ENCODE measurements around the gene LCNL1. TPM values are rescaled to one million over a fixed set of nuclear protein-coding genes. Genes with fewer than 3 reads are reported as not detected.

LCNL1 gene
- total RNA-seq, 1 donor from 2014 or later, result 0.45 TPM

DNA sequence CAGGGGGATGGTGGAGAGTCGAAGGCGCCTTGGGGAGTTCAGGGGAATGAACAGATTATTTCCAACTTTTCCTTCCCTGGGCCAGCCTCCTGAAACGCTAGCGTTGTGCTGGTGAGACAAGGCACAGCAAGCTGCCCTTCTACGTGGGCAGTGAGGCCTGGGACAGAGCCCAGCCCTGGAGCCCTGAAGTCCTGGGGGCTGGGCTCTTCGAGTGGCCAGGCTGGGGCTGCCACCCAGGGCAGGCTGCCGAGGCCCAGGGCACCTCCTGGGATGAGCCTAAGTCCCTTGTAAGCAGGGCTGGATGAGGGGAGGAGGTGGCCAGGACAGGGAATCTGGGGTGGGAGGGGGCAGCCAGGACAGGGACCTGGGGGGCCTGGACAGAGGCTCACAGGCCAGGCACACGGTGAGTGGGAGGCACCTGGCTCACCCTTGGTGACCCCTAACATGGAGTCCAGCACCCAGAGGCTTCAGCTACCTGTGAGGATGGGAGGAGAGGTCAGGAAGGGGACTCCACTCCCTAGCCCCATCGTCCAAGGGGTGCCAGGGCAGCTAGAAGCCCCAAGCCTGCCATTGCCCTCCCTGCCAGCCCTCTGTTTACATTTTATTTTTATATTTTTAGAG, 32.0 kb upstream of the LCNL1 start:
- no peaks in the 10 kb centered on the region for H3K9me3 Mint-ChIP-seq (ENCODE audit: unreplicated experiment)
- Histone ChIP-seq H3K9ac (ENCODE audit: low read length) (peak overlapping the region; percentile 72), H3K9me3 (ENCODE audit: insufficient read depth, low read depth, low read length) (no peaks in the 10 kb centered on the region), H3K36me3 (ENCODE audit: insufficient read depth, low read length) (no peaks in the 10 kb centered on the region), H3K79me2 (ENCODE audit: insufficient read depth, low read length) (no peaks in the 10 kb centered on the region), H2AFZ (ENCODE audit: low read depth, low read length) (peak overlapping the region; percentile 98), H3K4me2 (ENCODE audit: low read length) (peak overlapping the region; percentile 93), H4K20me1 (ENCODE audit: insufficient read depth, low read length) (no peaks in the 10 kb centered on the region), H3K27me3 (ENCODE audit: insufficient read depth, low read length) (no peaks in the 10 kb centered on the region), H3K4me3 (ENCODE audit: insufficient read depth, low read depth, low read length) (no peak overlapping the region), H3K27ac (ENCODE audit: low read depth, low read length) (no peak overlapping the region), H3K4me1 (ENCODE audit: insufficient read depth, low read length) (peaks cover 7% of the 10 kb centered on the region)
- TF ChIP-seq, protein P1, sequence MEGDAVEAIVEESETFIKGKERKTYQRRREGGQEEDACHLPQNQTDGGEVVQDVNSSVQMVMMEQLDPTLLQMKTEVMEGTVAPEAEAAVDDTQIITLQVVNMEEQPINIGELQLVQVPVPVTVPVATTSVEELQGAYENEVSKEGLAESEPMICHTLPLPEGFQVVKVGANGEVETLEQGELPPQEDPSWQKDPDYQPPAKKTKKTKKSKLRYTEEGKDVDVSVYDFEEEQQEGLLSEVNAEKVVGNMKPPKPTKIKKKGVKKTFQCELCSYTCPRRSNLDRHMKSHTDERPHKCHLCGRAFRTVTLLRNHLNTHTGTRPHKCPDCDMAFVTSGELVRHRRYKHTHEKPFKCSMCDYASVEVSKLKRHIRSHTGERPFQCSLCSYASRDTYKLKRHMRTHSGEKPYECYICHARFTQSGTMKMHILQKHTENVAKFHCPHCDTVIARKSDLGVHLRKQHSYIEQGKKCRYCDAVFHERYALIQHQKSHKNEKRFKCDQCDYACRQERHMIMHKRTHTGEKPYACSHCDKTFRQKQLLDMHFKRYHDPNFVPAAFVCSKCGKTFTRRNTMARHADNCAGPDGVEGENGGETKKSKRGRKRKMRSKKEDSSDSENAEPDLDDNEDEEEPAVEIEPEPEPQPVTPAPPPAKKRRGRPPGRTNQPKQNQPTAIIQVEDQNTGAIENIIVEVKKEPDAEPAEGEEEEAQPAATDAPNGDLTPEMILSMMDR (IDR thresholded peaks at IDR 0.05; ENCODE audit: insufficient read depth, low read depth, low read length), result no peak
- TF ChIP-seq EZH2 (IDR thresholded peaks at IDR 0.05; ENCODE audit: insufficient read depth, low read length), result no peak
- FAIRE-seq (no peak), DNase-seq (ENCODE audit: low read depth) (no peak)
- H3K36me3 Mint-ChIP-seq (ENCODE audit: low read depth, unreplicated experiment), result no peaks in the 10 kb centered on the region
- no peaks in the 10 kb centered on the region for H3K4me1 Mint-ChIP-seq (ENCODE audit: low read depth, unreplicated experiment)
- peak overlapping the region; percentile 40 for H3K4me3 Mint-ChIP-seq (ENCODE audit: unreplicated experiment)
- peaks cover 7% of the 10 kb centered on the region for H3K27me3 Mint-ChIP-seq (ENCODE audit: low read depth, unreplicated experiment)
- no peak overlapping the region for H3K27ac Mint-ChIP-seq (ENCODE audit: unreplicated experiment)

DNA sequence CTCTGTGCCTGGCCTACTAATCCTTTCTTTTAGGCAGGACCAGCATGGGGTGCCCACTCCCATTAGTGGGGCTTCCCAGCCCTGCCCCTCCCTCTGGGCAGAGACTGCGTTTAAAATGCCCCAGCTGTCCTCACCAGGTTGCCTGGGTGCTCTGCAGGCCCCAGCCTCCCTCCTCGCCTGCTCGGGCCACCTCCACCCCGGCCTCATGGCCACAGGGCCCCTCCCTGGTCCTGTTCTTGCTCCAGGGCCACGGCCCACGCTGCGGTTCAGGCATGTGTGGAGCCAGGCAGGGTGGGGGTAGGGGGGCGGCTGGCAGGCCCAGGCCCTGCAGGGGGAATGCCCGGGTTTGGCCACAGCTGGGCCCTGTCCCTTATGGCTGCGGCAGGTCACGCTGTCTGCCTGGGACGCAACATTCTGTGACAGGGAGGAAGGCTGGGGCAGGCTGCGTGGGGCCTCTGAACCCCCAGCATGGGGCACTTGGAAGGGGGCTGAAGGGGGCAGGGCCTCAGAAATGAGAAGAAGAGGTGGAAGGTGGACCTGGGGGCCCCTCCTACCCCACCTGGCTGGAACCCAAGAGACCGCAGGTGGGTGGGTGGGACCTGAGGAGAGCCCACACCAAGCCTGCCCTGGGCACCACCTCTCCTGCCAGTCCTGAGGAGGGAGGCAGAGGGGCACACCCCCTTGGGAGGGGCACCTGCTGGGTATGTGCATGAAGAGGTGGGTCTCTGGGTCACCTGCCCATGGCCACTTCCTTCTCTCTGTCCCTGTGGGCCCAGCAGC, 31.1 kb upstream of the LCNL1 start, which contains the start of gene LCN12:
TSS of gene LCN12 (plus strand) at position 733 of the 780 bp plus-strand sequence. CDS start 55 bp downstream, outside the sequence.
- H3K27ac Mint-ChIP-seq (ENCODE audit: unreplicated experiment), result no peak within 1 kb of the TSS
- Histone ChIP-seq H3K4me3 (ENCODE audit: insufficient read depth, low read depth, low read length) (no peak within 1 kb of the TSS), H3K27me3 (ENCODE audit: insufficient read depth, low read length) (no peaks in the 10 kb centered on the region), H2AFZ (ENCODE audit: low read depth, low read length) (no peak within 1 kb of the TSS), H3K4me1 (ENCODE audit: insufficient read depth, low read length) (peaks cover 7% of the 10 kb centered on the region), H4K20me1 (ENCODE audit: insufficient read depth, low read length) (no peaks in the 10 kb centered on the region), H3K4me2 (ENCODE audit: low read length) (no peak within 1 kb of the TSS), H3K36me3 (ENCODE audit: insufficient read depth, low read length) (no peaks in the 10 kb centered on the region), H3K27ac (ENCODE audit: low read depth, low read length) (no peak within 1 kb of the TSS), H3K9me3 (ENCODE audit: insufficient read depth, low read depth, low read length) (no peaks in the 10 kb centered on the region), H3K9ac (ENCODE audit: low read length) (no peak within 1 kb of the TSS), H3K79me2 (ENCODE audit: insufficient read depth, low read length) (no peaks in the 10 kb centered on the region)
- FAIRE-seq, result no peak
- peaks cover 3% of the 10 kb centered on the region for H3K9me3 Mint-ChIP-seq (ENCODE audit: unreplicated experiment)
- no peak for TF ChIP-seq EZH2 (IDR thresholded peaks at IDR 0.05; ENCODE audit: insufficient read depth, low read length)
- TF ChIP-seq, protein P1 (IDR thresholded peaks at IDR 0.05; ENCODE audit: insufficient read depth, low read depth, low read length), result no peak
- no peaks in the 10 kb centered on the region for H3K36me3 Mint-ChIP-seq (ENCODE audit: low read depth, unreplicated experiment)
- no peak within 1 kb of the TSS for H3K4me3 Mint-ChIP-seq (ENCODE audit: unreplicated experiment)
- H3K4me1 Mint-ChIP-seq (ENCODE audit: low read depth, unreplicated experiment), result no peaks in the 10 kb centered on the region
- no peak for DNase-seq (ENCODE audit: low read depth)
- peaks cover 10% of the 10 kb centered on the region for H3K27me3 Mint-ChIP-seq (ENCODE audit: low read depth, unreplicated experiment)

Data from astrocyte (in vitro differentiated cells and primary cell).